ENCODE data around the gene PEAK1. TPM values are rescaled to one million over a fixed set of nuclear protein-coding genes. Genes with fewer than 3 reads are reported as not detected.

PEAK1 gene
- total and polyA plus RNA-seq, 9 of the 15 experiments (the other 6 are each of a cell fraction or from before 2014, with no cell fraction given) = 0.99 to 22.4 (median 10.8) TPM

GRCh38 chr15:77066971-77067690 is 352.8 kb downstream of the PEAK1 start (continued):
- TF ChIP-seq ELK3 (CRISPR knock-in tag; IDR thresholded peaks at IDR 0.05) = no peak
- no peak for TF ChIP-seq TBP (optimal IDR thresholded peaks at IDR 0.05; ENCODE audit: low read depth, low read length)
- TF ChIP-seq SNIP1 (IDR thresholded peaks at IDR 0.05; ENCODE audit: low read depth) = no peak
- TF ChIP-seq SNRNP70 (optimal IDR thresholded peaks at IDR 0.05; ENCODE audit: low read depth, low read length) = no peak
- no peak for TF ChIP-seq ZNF444 (CRISPR knock-in tag; IDR thresholded peaks at IDR 0.05)
- no peak for TF ChIP-seq FIP1L1 (IDR thresholded peaks at IDR 0.05; ENCODE audit: low read depth, low read length, poor library complexity, severe bottlenecking)
- no peak for TF ChIP-seq GTF2F1 (IDR thresholded peaks at IDR 0.05; ENCODE audit: low read depth, low read length)
- no peak for TF ChIP-seq ZNF398 (CRISPR knock-in tag; IDR thresholded peaks at IDR 0.05)
- TF ChIP-seq TEAD1 (CRISPR knock-in tag; IDR thresholded peaks at IDR 0.05) = no peak
- no peak for TF ChIP-seq ZSCAN32 (CRISPR knock-in tag; IDR thresholded peaks at IDR 0.05)
- TF ChIP-seq SUPT5H (IDR thresholded peaks at IDR 0.05) = no peak
- no peak for TF ChIP-seq ZNF24 (IDR thresholded peaks at IDR 0.05)
- TF ChIP-seq CC2D1A (IDR thresholded peaks at IDR 0.05) = no peak
- no peak for TF ChIP-seq SPI1 (IDR thresholded peaks at IDR 0.05; ENCODE audit: borderline replicate concordance, low read depth, low read length)
- TF ChIP-seq DLX4 (CRISPR knock-in tag; IDR thresholded peaks at IDR 0.05) = no peak
- TF ChIP-seq ZNF449 (CRISPR knock-in tag; IDR thresholded peaks at IDR 0.05) = no peak
- TF ChIP-seq FOXA3 (CRISPR knock-in tag; conservative IDR thresholded peaks at IDR 0.05 in 1 of 2, IDR thresholded peaks at IDR 0.05 in 1 of 2) = peak in 1 of 2 experiments; percentile 59; a peak in 2 of 4 replicates
- no peak for TF ChIP-seq KHSRP (IDR thresholded peaks at IDR 0.05)
- TF ChIP-seq E2F4 (CRISPR knock-in tag; IDR thresholded peaks at IDR 0.05; ENCODE audit: low read depth) = no peak
- TF ChIP-seq FOXJ2 (tag; IDR thresholded peaks at IDR 0.05) = peak; percentile 95
- TF ChIP-seq ZNF274 (IDR thresholded peaks at IDR 0.05; ENCODE audit: borderline replicate concordance, low read depth, low read length) = no peak
- no peak for TF ChIP-seq ZNF408 (CRISPR knock-in tag; IDR thresholded peaks at IDR 0.05; ENCODE audit: low read depth)
- no peak for TF ChIP-seq NR3C1 (CRISPR knock-in tag; IDR thresholded peaks at IDR 0.05)
- TF ChIP-seq NR2C2 (CRISPR knock-in tag; IDR thresholded peaks at IDR 0.05) = no peak
- peak; percentile 88; the same call in 1 of the 2 replicates for TF ChIP-seq NR2C2 (tag; IDR thresholded peaks at IDR 0.05)

Measured in K562 (cell line).